ENCODE results near the gene ARSK. TPM values are rescaled to one million over a fixed set of nuclear protein-coding genes. Genes with fewer than 3 reads are reported as not detected.

Gene ARSK
- total RNA-seq, 1 donor from 2014 or later: 2.9 TPM

DNA sequence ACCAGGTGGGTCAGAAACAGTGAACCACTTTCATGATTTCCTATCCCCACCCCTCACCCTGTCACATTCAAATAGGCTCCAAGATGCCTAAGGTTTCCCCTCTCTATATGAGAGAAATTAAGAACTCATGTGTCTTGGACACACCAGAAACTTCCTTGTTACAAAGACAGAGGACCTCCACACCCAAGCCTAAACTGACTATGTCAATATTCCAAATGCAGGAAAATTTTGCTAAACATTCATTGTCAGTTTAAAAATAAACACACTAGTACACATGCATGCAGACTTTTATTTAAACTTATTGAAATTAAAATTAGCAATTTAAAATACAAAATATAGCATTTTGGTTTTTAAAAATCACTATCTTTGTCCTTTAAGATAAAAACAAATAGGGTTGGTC lies 26.3 kb upstream of the ARSK start:
- Mint-ChIP-seq H3K27ac (no peak overlapping the region), H3K9me3 (no peaks in the 10 kb centered on the region), H3K36me3 (ENCODE audit: low read depth) (peaks cover 81% of the 10 kb centered on the region), H3K27me3 (no peaks in the 10 kb centered on the region), H3K4me3 (no peak overlapping the region), H3K4me1 (peaks cover 3% of the 10 kb centered on the region)
- DNase-seq: no peak
- TF ChIP-seq CTCF (IDR thresholded peaks at IDR 0.05): no peak
- intact Hi-C loops (cut with micrococcal nuclease): no loop called here
- no peak for ATAC-seq (ENCODE audit: low read depth)
- ChIA-PET POLR2A (no interaction called here), CTCF (no interaction called here)

DNA sequence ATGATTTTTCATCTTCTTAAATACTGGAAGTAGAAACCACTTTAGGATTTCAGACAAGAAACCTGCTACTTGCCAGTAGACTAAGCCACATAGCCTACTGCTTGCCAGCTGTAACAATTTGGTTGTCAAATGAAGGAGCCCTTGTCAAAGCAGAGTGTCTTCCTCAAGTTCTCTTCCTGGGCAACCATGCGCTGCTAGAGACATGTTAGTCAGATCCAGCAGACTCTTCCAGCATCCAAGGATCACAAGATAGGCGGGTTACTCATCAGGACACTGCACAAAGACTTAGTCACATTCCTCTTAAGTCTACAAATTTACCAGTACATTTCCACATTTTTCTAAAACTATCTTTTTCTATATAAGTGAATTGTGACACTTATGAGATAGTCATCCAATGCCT lies 24.5 kb upstream of the ARSK start:
- Mint-ChIP-seq H3K27me3 (no peaks in the 10 kb centered on the region), H3K9me3 (no peaks in the 10 kb centered on the region), H3K4me3 (no peak overlapping the region), H3K27ac (no peak overlapping the region), H3K36me3 (ENCODE audit: low read depth) (peaks cover 84% of the 10 kb centered on the region), H3K4me1 (peaks cover 3% of the 10 kb centered on the region)
- ATAC-seq (ENCODE audit: low read depth) (no peak), DNase-seq (no peak)
- intact Hi-C loops (cut with micrococcal nuclease): no loop called here
- POLR2A ChIA-PET: no interaction called here
- no peak for TF ChIP-seq CTCF (IDR thresholded peaks at IDR 0.05)
- CTCF ChIA-PET: no interaction called here

GRCh38 chr5:95531491-95531890 lies 23.4 kb upstream of the ARSK start:
- POLR2A ChIA-PET: no interaction called here
- no peaks in the 10 kb centered on the region for H3K27me3 Mint-ChIP-seq
- peaks cover 83% of the 10 kb centered on the region for H3K36me3 Mint-ChIP-seq (ENCODE audit: low read depth)
- H3K9me3 Mint-ChIP-seq: no peaks in the 10 kb centered on the region
- no peak overlapping the region for H3K27ac Mint-ChIP-seq
- no peak overlapping the region for H3K4me3 Mint-ChIP-seq
- no peak for DNase-seq
- intact Hi-C loops (cut with micrococcal nuclease): no loop called here
- CTCF ChIA-PET: no interaction called here
- peaks cover 3% of the 10 kb centered on the region for H3K4me1 Mint-ChIP-seq
- no peak for TF ChIP-seq CTCF (IDR thresholded peaks at IDR 0.05)
- ATAC-seq (ENCODE audit: low read depth): no peak

DNA sequence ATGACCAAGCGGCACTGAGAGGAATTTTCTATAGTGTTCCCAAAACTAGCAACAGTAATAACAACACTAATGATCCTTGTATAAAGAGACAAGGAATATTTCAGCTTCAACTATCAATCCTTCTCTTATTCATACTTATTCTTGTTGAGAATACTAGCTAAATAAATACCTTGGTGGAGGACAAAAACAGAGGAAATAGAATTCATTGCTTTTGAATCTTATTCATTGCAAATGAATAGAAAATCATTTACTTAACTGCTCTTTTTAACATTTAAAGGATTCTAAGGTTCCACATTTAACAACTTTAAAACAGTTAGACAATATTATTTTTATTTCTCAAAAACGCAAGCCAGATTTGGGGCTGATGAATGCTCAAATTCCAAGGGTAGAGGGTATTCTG lies 22.5 kb upstream of the ARSK start:
- Mint-ChIP-seq H3K36me3 (ENCODE audit: low read depth) (peaks cover 84% of the 10 kb centered on the region), H3K27me3 (no peaks in the 10 kb centered on the region), H3K4me1 (peaks cover 3% of the 10 kb centered on the region), H3K9me3 (no peaks in the 10 kb centered on the region), H3K4me3 (no peak overlapping the region), H3K27ac (no peak overlapping the region)
- ATAC-seq (ENCODE audit: low read depth) (no peak), DNase-seq (no peak)
- POLR2A ChIA-PET: no interaction called here
- CTCF ChIA-PET: no interaction called here
- intact Hi-C loops (cut with micrococcal nuclease): no loop called here
- TF ChIP-seq CTCF (IDR thresholded peaks at IDR 0.05): no peak

GRCh38 chr5:95533106-95533505 lies 21.8 kb upstream of the ARSK start:
- ChIA-PET POLR2A (no interaction called here), CTCF (no interaction called here)
- Mint-ChIP-seq H3K27me3 (no peaks in the 10 kb centered on the region), H3K36me3 (ENCODE audit: low read depth) (peaks cover 80% of the 10 kb centered on the region), H3K4me3 (no peak overlapping the region), H3K9me3 (no peaks in the 10 kb centered on the region), H3K4me1 (peaks cover 3% of the 10 kb centered on the region), H3K27ac (no peak overlapping the region)
- DNase-seq: no peak
- ATAC-seq (ENCODE audit: low read depth): no peak
- TF ChIP-seq CTCF (IDR thresholded peaks at IDR 0.05): no peak
- intact Hi-C loops (cut with micrococcal nuclease): no loop called here

Data from activated B cell treated with CpG ODN at 0.5 μM for 24 hours (primary cell).